GM13977 (cell line): ENCODE results near the gene CLPTM1L.

Experiments
- DNase-seq: peaks from one replicate; pipeline ENCODE4 v3.0.0; 2012; ENCODE audit warnings: low spot score
- CTCF ChIP-seq: IDR thresholded peaks from 2 replicates; pipeline ENCODE4 v1.5.1; 2012; ENCODE audit warnings: mild to moderate bottlenecking, control low read depth; ENCODE audit not compliant: insufficient read depth; ENCODE audit errors: extremely low read depth, missing control alignments
- in situ Hi-C: fragments of 300-500 bp; cut with MboI; formaldehyde crosslinking; loops from one replicate; pipeline ENCODE4 v1.12.0; 2022; ENCODE audit warnings: low sequenced_read_pairs, low pct_unique_long_range_greater_than_20kb, mixed read lengths, inconsistent platforms; ENCODE audit not compliant: unreplicated experiment

CLPTM1L gene

GRCh38 chr5:1367149-1367548 lies 22.2 kb upstream of the CLPTM1L start:
- no peak for TF ChIP-seq CTCF
- DNase-seq: no peak
- in situ Hi-C loops: no loop called here

- no peak for TF ChIP-seq CTCF
- in situ Hi-C loops: no loop called here
- DNase-seq: peak; percentile 71
Measured at GRCh38 chr5:1366514-1366913, 21.6 kb upstream of the CLPTM1L start.

- no peak for DNase-seq
- no peak for TF ChIP-seq CTCF
- in situ Hi-C loops: no loop called here
Measured at GRCh38 chr5:1364211-1364610, 19.3 kb upstream of the CLPTM1L start.

GRCh38 chr5:1363581-1363980 lies 18.7 kb upstream of the CLPTM1L start:
- DNase-seq: no peak
- no peak for TF ChIP-seq CTCF
- in situ Hi-C loops: no loop called here

GRCh38 chr5:1363160-1363559 lies 18.3 kb upstream of the CLPTM1L start:
- no peak for DNase-seq
- TF ChIP-seq CTCF: no peak
- in situ Hi-C loops: no loop called here

- in situ Hi-C loops: no loop called here
- no peak for DNase-seq
- no peak for TF ChIP-seq CTCF
Measured at GRCh38 chr5:1362242-1363015, 17.5 kb upstream of the CLPTM1L start.
